ENCODE results near the gene CEP57L1. TPM values are rescaled to one million over a fixed set of nuclear protein-coding genes. Genes with fewer than 3 reads are reported as not detected.

The CEP57L1 gene
- total RNA-seq, 1 donor from 2014 or later, result 22.2 TPM

- DNase-seq (ENCODE audit: low spot score in 2 of 2, unreplicated experiment in 2 of 2), result no peak
- peaks cover 11% of the 10 kb centered on the region for H3K9me3 Mint-ChIP-seq
- no peaks in the 10 kb centered on the region for H3K36me3 Mint-ChIP-seq
- no peaks in the 10 kb centered on the region for H3K27me3 Mint-ChIP-seq (ENCODE audit: low read depth)
- H3K4me1 Mint-ChIP-seq, result peaks cover 4% of the 10 kb centered on the region
- no peak overlapping the region for H3K4me3 Mint-ChIP-seq
- TF ChIP-seq, protein P1, sequence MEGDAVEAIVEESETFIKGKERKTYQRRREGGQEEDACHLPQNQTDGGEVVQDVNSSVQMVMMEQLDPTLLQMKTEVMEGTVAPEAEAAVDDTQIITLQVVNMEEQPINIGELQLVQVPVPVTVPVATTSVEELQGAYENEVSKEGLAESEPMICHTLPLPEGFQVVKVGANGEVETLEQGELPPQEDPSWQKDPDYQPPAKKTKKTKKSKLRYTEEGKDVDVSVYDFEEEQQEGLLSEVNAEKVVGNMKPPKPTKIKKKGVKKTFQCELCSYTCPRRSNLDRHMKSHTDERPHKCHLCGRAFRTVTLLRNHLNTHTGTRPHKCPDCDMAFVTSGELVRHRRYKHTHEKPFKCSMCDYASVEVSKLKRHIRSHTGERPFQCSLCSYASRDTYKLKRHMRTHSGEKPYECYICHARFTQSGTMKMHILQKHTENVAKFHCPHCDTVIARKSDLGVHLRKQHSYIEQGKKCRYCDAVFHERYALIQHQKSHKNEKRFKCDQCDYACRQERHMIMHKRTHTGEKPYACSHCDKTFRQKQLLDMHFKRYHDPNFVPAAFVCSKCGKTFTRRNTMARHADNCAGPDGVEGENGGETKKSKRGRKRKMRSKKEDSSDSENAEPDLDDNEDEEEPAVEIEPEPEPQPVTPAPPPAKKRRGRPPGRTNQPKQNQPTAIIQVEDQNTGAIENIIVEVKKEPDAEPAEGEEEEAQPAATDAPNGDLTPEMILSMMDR (IDR thresholded peaks at IDR 0.05; ENCODE audit: unreplicated experiment), result no peak
- no peak overlapping the region for H3K27ac Mint-ChIP-seq
Observed at GRCh38 chr6:109172101-109172746, 76.9 kb downstream of the CEP57L1 start.

DNA sequence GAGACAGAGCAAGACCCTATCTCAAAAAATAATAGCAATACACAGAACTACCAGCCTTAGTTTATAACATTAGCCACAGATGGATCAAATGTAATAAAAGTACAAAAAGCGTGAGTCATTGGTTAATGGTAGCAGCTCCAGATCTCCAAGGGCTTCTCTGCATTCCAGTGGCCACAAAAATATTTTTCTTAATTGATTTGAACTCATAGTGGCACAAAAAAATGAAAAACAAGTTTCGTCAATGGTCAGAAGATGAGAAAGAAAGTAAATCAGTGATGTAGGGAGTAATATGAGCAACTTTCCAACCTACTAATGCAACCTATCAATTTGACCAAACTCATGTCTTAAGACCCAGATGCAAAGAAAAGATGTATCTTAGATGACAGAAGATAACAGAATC is 79.6 kb downstream of the CEP57L1 start:
- no peaks in the 10 kb centered on the region for H3K27me3 Mint-ChIP-seq (ENCODE audit: low read depth)
- H3K9me3 Mint-ChIP-seq, result peaks cover 17% of the 10 kb centered on the region
- H3K27ac Mint-ChIP-seq, result no peak overlapping the region
- no peak overlapping the region for H3K4me3 Mint-ChIP-seq
- peaks cover 4% of the 10 kb centered on the region for H3K4me1 Mint-ChIP-seq
- no peak for DNase-seq (ENCODE audit: low spot score in 2 of 2, unreplicated experiment in 2 of 2)
- no peaks in the 10 kb centered on the region for H3K36me3 Mint-ChIP-seq
- TF ChIP-seq, protein P1 (IDR thresholded peaks at IDR 0.05; ENCODE audit: unreplicated experiment), result no peak

DNA sequence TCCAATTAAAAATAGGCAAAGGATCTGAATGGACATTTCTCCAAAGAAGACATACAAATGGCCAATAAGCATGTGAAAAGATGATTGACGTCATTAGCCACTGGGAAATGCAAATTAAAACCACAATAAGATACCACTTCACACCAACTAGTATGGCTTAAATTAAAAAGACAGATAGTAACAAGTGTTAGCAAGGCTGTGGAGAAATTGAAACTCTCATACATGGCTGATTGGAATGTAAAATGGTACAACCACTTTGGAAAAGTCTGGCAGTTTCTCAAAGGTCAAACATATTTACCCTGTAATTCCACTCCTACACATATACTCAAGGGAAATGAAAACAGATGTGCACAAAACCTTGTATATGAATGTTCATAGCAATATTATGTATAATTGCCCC is 83.6 kb downstream of the CEP57L1 start:
- TF ChIP-seq, protein P1 (IDR thresholded peaks at IDR 0.05; ENCODE audit: unreplicated experiment), result no peak
- H3K9me3 Mint-ChIP-seq, result peaks cover 17% of the 10 kb centered on the region
- peaks cover 18% of the 10 kb centered on the region for H3K27me3 Mint-ChIP-seq (ENCODE audit: low read depth)
- no peak for DNase-seq (ENCODE audit: low spot score in 2 of 2, unreplicated experiment in 2 of 2)
- no peaks in the 10 kb centered on the region for H3K36me3 Mint-ChIP-seq
- no peak overlapping the region for H3K27ac Mint-ChIP-seq
- H3K4me1 Mint-ChIP-seq, result no peaks in the 10 kb centered on the region
- no peak overlapping the region for H3K4me3 Mint-ChIP-seq

DNA sequence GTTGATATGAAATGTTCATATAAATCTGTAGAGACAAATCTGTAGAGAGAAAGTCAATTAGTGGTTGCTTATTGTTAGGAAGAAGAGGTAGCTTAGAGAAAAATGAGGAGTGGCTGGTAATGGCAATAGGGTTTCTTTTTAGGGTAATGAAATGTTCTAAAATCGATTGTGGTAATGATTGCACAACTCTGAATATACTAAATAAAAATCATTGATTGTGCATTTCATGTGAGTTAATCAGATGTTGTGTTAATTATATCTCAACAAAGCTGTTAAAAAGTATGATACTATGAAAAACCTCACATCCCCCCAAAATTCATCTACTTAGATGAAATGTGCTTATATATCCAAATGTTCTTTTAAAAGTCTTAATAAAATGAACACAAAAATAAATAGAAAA is 84.2 kb downstream of the CEP57L1 start:
- Mint-ChIP-seq H3K27ac (no peak overlapping the region), H3K9me3 (peaks cover 17% of the 10 kb centered on the region), H3K27me3 (ENCODE audit: low read depth) (peaks cover 24% of the 10 kb centered on the region), H3K4me3 (no peak overlapping the region), H3K4me1 (no peaks in the 10 kb centered on the region), H3K36me3 (no peaks in the 10 kb centered on the region)
- TF ChIP-seq, protein P1 (IDR thresholded peaks at IDR 0.05; ENCODE audit: unreplicated experiment), result no peak
- no peak for DNase-seq (ENCODE audit: low spot score in 2 of 2, unreplicated experiment in 2 of 2)

DNA sequence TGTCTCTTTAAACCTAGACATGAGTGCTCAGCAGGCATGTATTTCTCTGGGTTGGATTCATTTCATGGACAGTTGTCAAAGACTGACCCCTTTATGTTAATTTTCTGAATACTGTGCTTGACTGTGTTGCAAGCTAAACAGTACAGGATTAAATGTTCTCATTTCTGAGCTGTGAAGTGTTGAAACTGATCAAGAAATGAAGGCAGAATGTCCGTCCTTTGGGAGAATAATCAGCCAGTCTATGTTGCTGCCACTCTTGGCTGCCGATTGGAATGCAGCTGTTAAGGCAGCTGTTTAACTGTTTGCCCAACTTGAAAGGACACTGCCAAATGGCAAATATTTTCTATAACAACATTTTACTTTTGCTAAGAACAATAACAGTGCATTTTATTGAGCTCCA is 87.3 kb downstream of the CEP57L1 start:
- TF ChIP-seq, protein P1 (IDR thresholded peaks at IDR 0.05; ENCODE audit: unreplicated experiment), result no peak
- H3K27ac Mint-ChIP-seq, result no peak overlapping the region
- no peak for DNase-seq (ENCODE audit: low spot score in 2 of 2, unreplicated experiment in 2 of 2)
- H3K4me3 Mint-ChIP-seq, result no peak overlapping the region
- no peaks in the 10 kb centered on the region for H3K4me1 Mint-ChIP-seq
- no peaks in the 10 kb centered on the region for H3K36me3 Mint-ChIP-seq
- peaks cover 49% of the 10 kb centered on the region for H3K27me3 Mint-ChIP-seq (ENCODE audit: low read depth)
- peaks cover 6% of the 10 kb centered on the region for H3K9me3 Mint-ChIP-seq
